Choroid plexus epithelial cell (primary cell): ENCODE measurements around the gene RNASE1.

Experiments
- DNase-seq: peaks from one replicate; pipeline ENCODE4 v3.0.0-alpha.2; 2010; ENCODE audit warnings: low read depth
- H3K4me3 ChIP-seq: 2 replicates; pipeline ENCODE4 v1.5.1; 2011; ENCODE audit warnings: low read depth, mild to moderate bottlenecking, control low read depth, low read length, moderate library complexity
- TF ChIP-seq, protein P1 (sequence below): conservative IDR thresholded peaks from 2 replicates; pipeline ENCODE4 v1.5.1; 2011; ENCODE audit warnings: low read depth, mild to moderate bottlenecking, control low read depth, inconsistent platforms, low read length, moderate library complexity

Gene RNASE1

DNA sequence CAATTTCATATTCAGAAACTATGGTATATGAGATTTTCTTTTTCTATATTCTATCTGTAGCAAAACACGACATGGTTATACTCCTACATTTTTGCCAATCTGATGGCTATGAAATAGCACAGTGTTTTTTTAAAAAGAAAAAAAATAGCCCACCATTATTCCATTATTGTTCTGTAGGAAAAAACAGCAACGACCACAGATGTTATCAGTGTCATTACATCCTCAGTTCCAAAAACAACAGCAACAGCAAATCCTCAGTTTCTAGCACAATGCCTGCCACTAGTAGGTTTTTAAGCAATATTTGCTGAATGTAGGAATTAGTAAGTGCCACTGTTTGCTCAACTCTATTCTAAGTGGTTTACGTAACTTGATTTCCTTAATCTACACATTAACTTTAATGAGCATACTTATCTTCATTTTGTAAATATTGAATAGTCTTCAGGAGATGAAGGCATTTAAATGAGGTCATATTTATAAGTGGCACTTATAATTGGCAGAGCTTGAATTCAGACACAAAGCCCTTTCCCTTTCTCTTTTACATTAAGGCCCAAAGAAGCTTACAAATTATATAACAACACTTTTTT lies 13.3 kb downstream of the RNASE1 start:
- no peak overlapping the region for H3K4me3 ChIP-seq
- TF ChIP-seq, protein P1, sequence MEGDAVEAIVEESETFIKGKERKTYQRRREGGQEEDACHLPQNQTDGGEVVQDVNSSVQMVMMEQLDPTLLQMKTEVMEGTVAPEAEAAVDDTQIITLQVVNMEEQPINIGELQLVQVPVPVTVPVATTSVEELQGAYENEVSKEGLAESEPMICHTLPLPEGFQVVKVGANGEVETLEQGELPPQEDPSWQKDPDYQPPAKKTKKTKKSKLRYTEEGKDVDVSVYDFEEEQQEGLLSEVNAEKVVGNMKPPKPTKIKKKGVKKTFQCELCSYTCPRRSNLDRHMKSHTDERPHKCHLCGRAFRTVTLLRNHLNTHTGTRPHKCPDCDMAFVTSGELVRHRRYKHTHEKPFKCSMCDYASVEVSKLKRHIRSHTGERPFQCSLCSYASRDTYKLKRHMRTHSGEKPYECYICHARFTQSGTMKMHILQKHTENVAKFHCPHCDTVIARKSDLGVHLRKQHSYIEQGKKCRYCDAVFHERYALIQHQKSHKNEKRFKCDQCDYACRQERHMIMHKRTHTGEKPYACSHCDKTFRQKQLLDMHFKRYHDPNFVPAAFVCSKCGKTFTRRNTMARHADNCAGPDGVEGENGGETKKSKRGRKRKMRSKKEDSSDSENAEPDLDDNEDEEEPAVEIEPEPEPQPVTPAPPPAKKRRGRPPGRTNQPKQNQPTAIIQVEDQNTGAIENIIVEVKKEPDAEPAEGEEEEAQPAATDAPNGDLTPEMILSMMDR: no peak
- no peak for DNase-seq

GRCh38 chr14:20787025-20787424 lies 15.6 kb downstream of the RNASE1 start:
- no peak for DNase-seq
- no peak overlapping the region for H3K4me3 ChIP-seq
- TF ChIP-seq, protein P1: no peak

GRCh38 chr14:20782280-20782890 lies 20.3 kb downstream of the RNASE1 start:
- DNase-seq: no peak
- H3K4me3 ChIP-seq: no peak overlapping the region
- TF ChIP-seq, protein P1: no peak

DNA sequence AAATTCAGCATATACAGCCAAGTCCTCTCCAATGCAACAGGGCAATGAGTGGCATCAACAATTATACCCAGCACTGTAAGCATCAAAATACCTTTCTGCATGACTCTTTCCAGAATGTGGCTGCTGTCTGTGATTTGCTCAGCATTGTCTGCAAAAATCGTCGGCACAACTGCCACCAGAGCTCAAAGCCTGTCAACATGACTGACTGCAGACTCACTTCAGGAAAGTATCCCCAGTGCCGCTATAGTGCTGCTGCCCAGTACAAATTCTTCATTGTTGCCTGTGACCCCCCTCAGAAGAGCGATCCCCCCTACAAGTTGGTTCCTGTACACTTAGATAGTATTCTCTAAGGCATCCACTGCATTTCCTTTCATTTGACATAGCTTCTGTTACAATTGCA lies 20.8 kb downstream of the RNASE1 start:
- H3K4me3 ChIP-seq: no peak overlapping the region
- no peak for DNase-seq
- TF ChIP-seq, protein P1: no peak

DNA sequence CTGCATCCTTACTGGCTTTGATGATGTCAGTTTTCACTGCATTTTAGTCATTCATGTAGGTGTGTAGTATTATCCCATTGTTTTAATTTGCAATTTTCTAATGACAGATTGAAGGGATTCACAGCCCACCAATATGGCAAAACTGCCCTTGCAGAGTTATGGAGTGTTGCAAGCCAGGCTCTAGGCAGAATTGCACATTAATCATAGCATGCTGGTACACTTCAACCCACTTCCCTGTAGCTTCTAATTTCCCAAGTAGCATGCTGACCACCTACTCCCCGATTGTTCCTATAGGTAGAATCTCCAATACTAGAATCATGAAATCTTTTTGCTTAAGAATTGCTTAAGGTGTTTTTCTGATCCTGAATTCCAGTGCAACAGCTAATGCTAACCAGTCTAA lies 26.7 kb downstream of the RNASE1 start:
- DNase-seq: no peak
- no peak overlapping the region for H3K4me3 ChIP-seq

DNA sequence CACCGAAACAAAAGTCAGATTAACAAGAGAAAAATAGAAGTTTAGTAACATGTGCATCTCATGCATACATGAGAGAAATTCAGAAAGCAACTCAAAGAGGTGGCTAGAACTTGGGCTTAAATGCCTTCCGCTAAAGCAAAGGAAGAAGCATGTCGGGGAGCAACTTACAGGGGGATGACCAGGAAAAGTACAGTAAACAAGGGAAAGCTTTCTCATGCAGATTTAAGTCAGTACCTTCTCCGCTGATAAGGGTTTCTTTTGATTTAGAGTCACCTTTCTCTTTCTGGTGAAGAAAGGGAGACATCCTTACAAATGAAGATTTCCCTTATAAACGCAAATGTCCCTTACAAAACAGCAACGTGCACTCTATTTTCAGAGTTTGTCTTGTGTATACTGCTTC lies 27.6 kb downstream of the RNASE1 start:
- no peak for DNase-seq
- H3K4me3 ChIP-seq: no peak overlapping the region
- TF ChIP-seq, protein P1: no peak

More for the DNA sequence above, 26.7 kb downstream of the RNASE1 start:
- TF ChIP-seq, protein P1: no peak

DNA sequence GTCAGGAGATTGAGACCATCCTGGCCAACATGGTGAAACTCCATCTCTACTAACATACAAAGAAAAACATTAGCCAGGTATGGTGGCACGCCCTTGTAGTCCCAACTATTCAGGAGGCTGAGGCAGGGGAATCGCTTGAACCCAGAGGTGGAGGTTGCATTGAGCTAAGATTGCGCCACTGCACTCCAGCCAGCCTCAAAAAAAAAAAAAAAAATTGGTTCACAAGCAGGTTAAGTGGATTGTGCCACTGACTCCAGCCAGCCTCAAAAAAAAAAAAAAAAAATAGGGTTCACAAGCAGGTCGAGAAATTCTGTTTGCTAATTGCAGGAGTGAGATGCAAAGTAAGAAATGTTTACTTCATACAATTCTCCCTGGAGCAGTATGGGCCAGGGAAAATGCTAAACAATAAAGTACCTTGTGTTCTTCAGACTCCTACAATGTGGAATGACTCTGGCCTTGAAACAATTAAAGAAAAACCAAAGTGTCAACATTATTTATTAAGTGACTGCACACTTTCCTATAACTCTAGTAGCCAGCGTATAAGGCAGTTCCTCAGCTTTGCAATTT lies 28.3 kb downstream of the RNASE1 start:
- no peak for DNase-seq
- TF ChIP-seq, protein P1: no peak
- H3K4me3 ChIP-seq: no peak overlapping the region
